Head of caudate nucleus (tissue), 42 donors: ENCODE results near the gene SEPTIN12.
A peak's percentile ranks its signal among the peaks of the same experiment; 100 is the strongest.

Experiments used
- DNase-seq, 42 donors: peaks; one replicate each; pipeline versions ENCODE4 v3.0.0 to v3.0.0-alpha.2; 2020 to 2021; ENCODE audit warnings: mixed read lengths in 7 of 42
- intact Hi-C: fragments of 100-400 bp; cut with DNase I; formaldehyde crosslinking; loops from one replicate; pipeline ENCODE4 v1.15.0; 2022

The SEPTIN12 gene

GRCh38 chr16:4766875-4767628, 21.1 kb downstream of the SEPTIN12 start, which contains the start of gene ZNF500:
ZNF500 (minus strand) TSS chr16:4767162; CDS start chr16:4765978, 1,184 bp downstream.
- DNase-seq, result peak; percentile 97 to 100 (median 99)
- intact Hi-C loops, result loop anchor here (5.0 kb wide), 2 partner anchors 35 to 80 kb away; partner anchors contain the start of genes GLYR1, ROGDI and UBN1

- intact Hi-C loops, result loop anchor here (5.0 kb wide), 2 partner anchors 37 to 82 kb away; partner anchors contain the start of genes GLYR1, ROGDI and UBN1
- DNase-seq, result no peak
Observed at GRCh38 chr16:4765511-4766474, 22.4 kb downstream of the SEPTIN12 start.

GRCh38 chr16:4763791-4764190, 24.4 kb downstream of the SEPTIN12 start:
- intact Hi-C loops, result no loop called here
- no peak for DNase-seq

- intact Hi-C loops, result no loop called here
Observed at GRCh38 chr16:4762205-4762604, 25.9 kb downstream of the SEPTIN12 start.

GRCh38 chr16:4760221-4760910, 27.8 kb downstream of the SEPTIN12 start:
- intact Hi-C loops, result no loop called here
- no peak for DNase-seq

More at GRCh38 chr16:4762205-4762604, 25.9 kb downstream of the SEPTIN12 start:
- DNase-seq, result no peak

GRCh38 chr16:4755687-4756086, 32.5 kb downstream of the SEPTIN12 start:
- intact Hi-C loops, result no loop called here
- DNase-seq, result no peak

- DNase-seq, result no peak
- intact Hi-C loops, result no loop called here
Observed at GRCh38 chr16:4754865-4755264, 33.3 kb downstream of the SEPTIN12 start.

- DNase-seq, result no peak
- intact Hi-C loops, result no loop called here
Observed at GRCh38 chr16:4753227-4753626, 34.9 kb downstream of the SEPTIN12 start.

- intact Hi-C loops, result no loop called here
- no peak for DNase-seq
Observed at GRCh38 chr16:4752351-4753100, 35.6 kb downstream of the SEPTIN12 start.

- intact Hi-C loops, result no loop called here
- no peak for DNase-seq
Observed at GRCh38 chr16:4750896-4751295, 37.2 kb downstream of the SEPTIN12 start.

GRCh38 chr16:4749700-4750257, 38.4 kb downstream of the SEPTIN12 start:
- DNase-seq, result no peak
- intact Hi-C loops, result no loop called here

- DNase-seq, result no peak
- intact Hi-C loops, result no loop called here
Observed at GRCh38 chr16:4748682-4749411, 39.3 kb downstream of the SEPTIN12 start.

- peak in 3 of 42 donors; percentile 22 to 64 (median 52) for DNase-seq
- intact Hi-C loops, result no loop called here
Observed at GRCh38 chr16:4747906-4748681, 40.1 kb downstream of the SEPTIN12 start.

GRCh38 chr16:4746991-4747574, 41.1 kb downstream of the SEPTIN12 start:
- intact Hi-C loops, result no loop called here
- peak in 32 of 42 donors; percentile 10 to 69 (median 36) for DNase-seq

- no peak for DNase-seq
- intact Hi-C loops, result no loop called here
Observed at GRCh38 chr16:4746215-4746614, 41.9 kb downstream of the SEPTIN12 start.

GRCh38 chr16:4745274-4745569, 42.9 kb downstream of the SEPTIN12 start:
- intact Hi-C loops, result no loop called here
- DNase-seq, result no peak
